GM12878 (cell line): ENCODE data around the gene CEACAM1. TPM values are rescaled to one million over a fixed set of nuclear protein-coding genes. Genes with fewer than 3 reads are reported as not detected.

Source experiments
- ATF7 ChIP-seq: fragments of 450-650 bp; IDR thresholded peaks from 2 replicates; pipeline ENCODE4 v1.6.1; 2016; ENCODE audit warnings: low read depth, mild to moderate bottlenecking
- BACH1 ChIP-seq: fragments of 450-650 bp; IDR thresholded peaks from 2 replicates; pipeline ENCODE4 v1.6.1; 2017; ENCODE audit warnings: mild to moderate bottlenecking, borderline replicate concordance
- BCL11A ChIP-seq: IDR thresholded peaks from 2 replicates; pipeline ENCODE4 v1.6.1; 2011; ENCODE audit warnings: low read depth, low read length
- BHLHE40 ChIP-seq, 2 experiments: fragments of 450-650 bp in 1 of 2; IDR thresholded peaks; 2 replicates each; pipeline ENCODE4 v1.6.1; 2011 to 2017; ENCODE audit warnings: low read depth in 2 of 2, borderline replicate concordance in 1 of 2, improper control_type of control experiment in 1 of 2, low read length in 1 of 2, mild to moderate bottlenecking in 1 of 2
- CHD1 ChIP-seq: IDR thresholded peaks from 2 replicates; pipeline ENCODE4 v1.6.1; 2012; ENCODE audit warnings: low read depth, low read length, improper control_type of control experiment
- CHD2 ChIP-seq: IDR thresholded peaks from 2 replicates; pipeline ENCODE4 v1.6.1; 2011; ENCODE audit warnings: low read depth, low read length, improper control_type of control experiment, borderline replicate concordance
- MLLT1 ChIP-seq: fragments of 450-650 bp; IDR thresholded peaks from 2 replicates; pipeline ENCODE4 v1.6.1; 2016; ENCODE audit warnings: mild to moderate bottlenecking
- MYB ChIP-seq: fragments of 150-350 bp; IDR thresholded peaks from 2 replicates; pipeline ENCODE4 v1.6.1; 2014; ENCODE audit warnings: mild to moderate bottlenecking, low read depth, low read length, borderline replicate concordance
- PKNOX1 ChIP-seq: fragments of 450-650 bp; IDR thresholded peaks from 2 replicates; pipeline ENCODE4 v1.6.1; 2016; ENCODE audit warnings: mild to moderate bottlenecking
- RELB ChIP-seq: fragments of 450-650 bp; IDR thresholded peaks from 2 replicates; pipeline ENCODE4 v1.6.1; 2017; ENCODE audit warnings: low read depth, mild to moderate bottlenecking, moderate library complexity
- SIN3A ChIP-seq: IDR thresholded peaks from 2 replicates; pipeline ENCODE4 v1.6.1; 2012; ENCODE audit warnings: low read depth, low read length, improper control_type of control experiment
- SIX5 ChIP-seq: IDR thresholded peaks from 2 replicates; pipeline ENCODE4 v1.6.1; 2011; ENCODE audit warnings: mild to moderate bottlenecking, low read depth, low read length, moderate library complexity; ENCODE audit not compliant: severe bottlenecking
- SRF ChIP-seq, 2 experiments: IDR thresholded peaks; 2 replicates each; pipeline ENCODE4 v1.6.1; 2011; ENCODE audit warnings: low read depth in 2 of 2, low read length in 2 of 2, mild to moderate bottlenecking in 1 of 2, moderate library complexity in 1 of 2
- ZNF24 ChIP-seq: fragments of 450-650 bp; IDR thresholded peaks from 2 replicates; pipeline ENCODE4 v1.6.1; 2017; ENCODE audit warnings: antibody characterized with exemption, mild to moderate bottlenecking
- polyA plus RNA-seq, 11 experiments: library from polyadenylated mRNA; depleted of rRNA in 4 of 11; unstranded in 6 of 11; stranded (reverse) in 5 of 11; fragments of >200 nt; fragmentation: Nextera tagmentation in 4 of 11; fragmentation: Illumina TruSeq in 1 of 11; extraction: Ambion mirVana in 4 of 11; extraction: Trizol in 1 of 11; gene quantifications; 1 replicate in 1 of 11; 2 replicates in 10 of 11; pipeline versions ENCODE4 v1.2.1 to v1.2.3, GENCODE V29; 2011 to 2016; ENCODE audit warnings: inconsistent platforms in 2 of 11, missing spikeins in 2 of 11, low read depth in 1 of 11
- total RNA-seq, 4 experiments: library from RNA; depleted of rRNA in 3 of 4; stranded (reverse); fragments of >200 nt in 3 of 4; fragmentation: Illumina TruSeq in 1 of 4; extraction: Trizol in 1 of 4; gene quantifications; 2 replicates each; pipeline versions ENCODE4 v1.2.1 to v1.2.3, GENCODE V29; 2013 to 2021

Gene CEACAM1
- total and polyA plus RNA-seq, 10 of the 15 experiments (the other 5 are each of a cell fraction or from before 2014, with no cell fraction given): 3.9 to 24.0 (median 6.5) TPM

- TF ChIP-seq PKNOX1 (0 out of 2 replicates have a peak, but pooled peaks have one; percentile 16), CHD2 (peak; percentile 47; the same call in 1 of the 2 replicates), BACH1 (peak; percentile 56; the same call in 1 of the 2 replicates), CHD1 (no peak), MYB (no peak), MLLT1 (peak; percentile 42; the same call in 1 of the 2 replicates), BHLHE40 (IDR thresholded peaks at IDR 0.05; ENCODE audit: borderline replicate concordance in 1 of 2, low read depth in 2 of 2, low read length in 1 of 2) (peak; percentile 49 to 56; a peak in 1 of 4 replicates), BCL11A (peak; percentile 61; the same call in 1 of the 2 replicates), SIN3A (no peak), RELB (peak; percentile 83), ZNF24 (0 out of 2 replicates have a peak, but pooled peaks have one; percentile 34), ATF7 (peak; percentile 41; the same call in 1 of the 2 replicates), SIX5 (no peak), SRF (IDR thresholded peaks at IDR 0.05; ENCODE audit: low read depth in 2 of 2, low read length in 2 of 2) (0 out of 4 replicates have a peak, but pooled peaks of 1 of the 2 experiments have one; percentile 13)
- TF ChIP-seq, all 136 proteins: peak for 46
Observed at GRCh38 chr19:42465827-42466280, 62.4 kb downstream of the CEACAM1 start (continued).
